Activated T-cell treated with anti-CD3 and anti-CD28 coated beads, Interleukin-2, amount 50 U/mL, for 72 hours (primary cell): ENCODE measurements around the gene NOC4L. TPM values are rescaled to one million over a fixed set of nuclear protein-coding genes. Genes with fewer than 3 reads are reported as not detected.
A peak's percentile ranks its signal among the peaks of the same experiment; 100 is the strongest.

Experiments used
- ATAC-seq, 2 donors: fragments of 150-1000 bp; cut with Tn5 transposase; replicated peaks in 1 of 2; 2 replicates each; pipeline ENCODE4 v1.10.0; 2021; ENCODE audit warnings: moderate library complexity in 2 of 2, mild to moderate bottlenecking in 1 of 2
- DNase-seq, 2 donors: peaks; one replicate each; pipeline ENCODE4 v3.0.0; 2021 to 2022; ENCODE audit warnings: mixed read lengths in 1 of 2
- H3K27ac Mint-ChIP-seq: one replicate; pipeline ENCODE4 v1.8.0; 2022; ENCODE audit warnings: mild to moderate bottlenecking, moderate library complexity, mixed read lengths
- H3K27me3 Mint-ChIP-seq: one replicate; pipeline ENCODE4 v1.8.0; 2022; ENCODE audit warnings: low read depth, mixed read lengths
- H3K36me3 Mint-ChIP-seq, 2 donors: one replicate each; pipeline ENCODE4 v1.8.0; 2022; ENCODE audit warnings: mixed read lengths in 2 of 2, mild to moderate bottlenecking in 1 of 2; ENCODE audit not compliant: insufficient read depth in 2 of 2
- H3K4me1 Mint-ChIP-seq: one replicate; pipeline ENCODE4 v1.8.0; 2022; ENCODE audit warnings: low read depth, mixed read lengths
- H3K4me3 Mint-ChIP-seq, 2 donors: one replicate each; pipeline ENCODE4 v1.8.0; 2022; ENCODE audit warnings: mild to moderate bottlenecking in 2 of 2, mixed read lengths in 2 of 2, moderate library complexity in 2 of 2
- H3K9me3 Mint-ChIP-seq, 2 donors: one replicate each; pipeline ENCODE4 v1.8.0; 2022; ENCODE audit warnings: mixed read lengths in 2 of 2
- total RNA-seq, 2 donors: library from RNA; stranded (reverse); gene quantifications; one replicate each; pipeline ENCODE4 v1.2.3, GENCODE V29; 2022

Gene NOC4L
- total RNA-seq, 2 donors from 2014 or later, result 19.4 to 21.2 TPM

- Mint-ChIP-seq H3K36me3 (peaks cover 0 to 2% of the 10 kb centered on the region in 2 donors), H3K4me3 (no peak overlapping the region), H3K4me1 (peaks cover 2% of the 10 kb centered on the region), H3K9me3 (no peaks in the 10 kb centered on the region), H3K27me3 (no peaks in the 10 kb centered on the region), H3K27ac (no peak overlapping the region)
- ATAC-seq (no peak), DNase-seq (no peak)
Measured at GRCh38 chr12:132151145-132151765, 7.0 kb downstream of the NOC4L start.

- no peak overlapping the region for H3K27ac Mint-ChIP-seq
- DNase-seq, result no peak
- no peak overlapping the region for H3K4me3 Mint-ChIP-seq
- no peaks in the 10 kb centered on the region for H3K27me3 Mint-ChIP-seq
- no peak for ATAC-seq
- H3K9me3 Mint-ChIP-seq, result no peaks in the 10 kb centered on the region
- peaks cover 0 to 2% of the 10 kb centered on the region in 2 donors for H3K36me3 Mint-ChIP-seq
- no peaks in the 10 kb centered on the region for H3K4me1 Mint-ChIP-seq
Measured at GRCh38 chr12:132151766-132152410, 7.6 kb downstream of the NOC4L start.

GRCh38 chr12:132152411-132152821 is 8.2 kb downstream of the NOC4L start:
- H3K27ac Mint-ChIP-seq, result no peak overlapping the region
- no peaks in the 10 kb centered on the region for H3K27me3 Mint-ChIP-seq
- H3K4me3 Mint-ChIP-seq, result no peak overlapping the region
- H3K4me1 Mint-ChIP-seq, result no peaks in the 10 kb centered on the region
- peaks cover 0 to 2% of the 10 kb centered on the region in 2 donors for H3K36me3 Mint-ChIP-seq
- no peak for ATAC-seq
- no peaks in the 10 kb centered on the region for H3K9me3 Mint-ChIP-seq
- no peak for DNase-seq

GRCh38 chr12:132152953-132153352 is 8.7 kb downstream of the NOC4L start:
- Mint-ChIP-seq H3K27ac (no peak overlapping the region), H3K4me1 (no peaks in the 10 kb centered on the region), H3K27me3 (no peaks in the 10 kb centered on the region), H3K4me3 (no peak overlapping the region), H3K36me3 (peaks cover 0 to 2% of the 10 kb centered on the region in 2 donors), H3K9me3 (no peaks in the 10 kb centered on the region)
- DNase-seq (no peak), ATAC-seq (no peak)

- no peak overlapping the region for H3K27ac Mint-ChIP-seq
- DNase-seq (peak; percentile 65 to 69), ATAC-seq (peak; percentile 87 to 91)
- no peaks in the 10 kb centered on the region for H3K4me1 Mint-ChIP-seq
- H3K36me3 Mint-ChIP-seq, result peaks cover 0 to 1% of the 10 kb centered on the region in 2 donors
- H3K9me3 Mint-ChIP-seq, result no peaks in the 10 kb centered on the region
- no peak overlapping the region for H3K4me3 Mint-ChIP-seq
- no peaks in the 10 kb centered on the region for H3K27me3 Mint-ChIP-seq
Measured at GRCh38 chr12:132153501-132154340, 9.5 kb downstream of the NOC4L start.

GRCh38 chr12:132154341-132154761 is 10.1 kb downstream of the NOC4L start:
- Mint-ChIP-seq H3K4me3 (no peak overlapping the region), H3K27ac (no peak overlapping the region)

GRCh38 chr12:132154941-132155770 is 10.9 kb downstream of the NOC4L start:
- Mint-ChIP-seq H3K36me3 (no peaks in the 10 kb centered on the region), H3K9me3 (no peaks in the 10 kb centered on the region), H3K4me1 (no peaks in the 10 kb centered on the region), H3K4me3 (no peak overlapping the region), H3K27ac (no peak overlapping the region), H3K27me3 (no peaks in the 10 kb centered on the region)
- ATAC-seq (peak in 1 of 2 donors; percentile 13), DNase-seq (peak in 1 of 2 donors; percentile 37)

More at GRCh38 chr12:132154341-132154761, 10.1 kb downstream of the NOC4L start:
- Mint-ChIP-seq H3K36me3 (no peaks in the 10 kb centered on the region), H3K27me3 (no peaks in the 10 kb centered on the region), H3K4me1 (no peaks in the 10 kb centered on the region), H3K9me3 (no peaks in the 10 kb centered on the region)
- ATAC-seq (peak; percentile 8 to 27), DNase-seq (no peak)

- Mint-ChIP-seq H3K27ac (no peak overlapping the region), H3K27me3 (no peaks in the 10 kb centered on the region), H3K9me3 (no peaks in the 10 kb centered on the region), H3K4me1 (no peaks in the 10 kb centered on the region), H3K4me3 (no peak overlapping the region), H3K36me3 (no peaks in the 10 kb centered on the region)
- ATAC-seq, result no peak
- DNase-seq, result no peak
Measured at GRCh38 chr12:132155771-132156572, 11.7 kb downstream of the NOC4L start.

GRCh38 chr12:132156573-132157325 is 12.5 kb downstream of the NOC4L start:
- no peak overlapping the region for H3K27ac Mint-ChIP-seq
- DNase-seq (no peak), ATAC-seq (no peak)
- H3K4me1 Mint-ChIP-seq, result no peaks in the 10 kb centered on the region
- no peak overlapping the region for H3K4me3 Mint-ChIP-seq
- H3K9me3 Mint-ChIP-seq, result no peaks in the 10 kb centered on the region
- H3K27me3 Mint-ChIP-seq, result no peaks in the 10 kb centered on the region
- no peaks in the 10 kb centered on the region for H3K36me3 Mint-ChIP-seq

- Mint-ChIP-seq H3K27me3 (no peaks in the 10 kb centered on the region), H3K4me1 (no peaks in the 10 kb centered on the region), H3K9me3 (no peaks in the 10 kb centered on the region), H3K36me3 (no peaks in the 10 kb centered on the region), H3K27ac (no peak overlapping the region), H3K4me3 (no peak overlapping the region)
- DNase-seq (no peak), ATAC-seq (no peak)
Measured at GRCh38 chr12:132157733-132158409, 13.6 kb downstream of the NOC4L start.
